PC-3 (cell line): Measurements from ENCODE around the gene RMND5B.

ENCODE experiments used
- CTCF ChIP-seq: fragments of 300-600 bp; sonication (generic); conservative IDR thresholded peaks from 2 replicates; pipeline ENCODE4 v1.5.1; 2017; ENCODE audit warnings: antibody characterized with exemption, low read depth, mild to moderate bottlenecking, low read length
- EZH2 ChIP-seq: fragments of 300-600 bp; sonication (generic); IDR thresholded peaks from one replicate; pipeline ENCODE4 v1.6.1; 2017; ENCODE audit warnings: antibody characterized with exemption, mild to moderate bottlenecking, low read length; ENCODE audit not compliant: unreplicated experiment

- TF ChIP-seq EZH2 (no peak), CTCF (no peak)
Observed at GRCh38 chr5:178187014-178187413, 56.2 kb downstream of the RMND5B start, which contains the start of gene GMCL2.
